HEK293 (cell line): ENCODE results near the gene CHMP6.

ENCODE experiments used
- CTCF ChIA-PET: fragments of 350-600 bp; formaldehyde crosslinking; extraction: SDS; loops from one replicate; lab custom pipeline; 2021; ENCODE audit warnings: antibody characterized with exemption; lab: Yijun Ruan, JAX
- POLR2A ChIA-PET: fragments of 300-600 bp; formaldehyde crosslinking; extraction: SDS; loops from one replicate; lab custom pipeline; 2020; ENCODE audit warnings: antibody characterized with exemption, inconsistent platforms; lab: Yijun Ruan, JAX
- H3K27ac ChIP-seq: fragments of 200-500 bp; sonication (Bioruptor generic); 2 replicates; pipeline ENCODE4 v1.5.1; 2014; ENCODE audit warnings: low read depth, low read length, control low read depth, inconsistent platforms; ENCODE audit errors: extremely low read depth
- H3K36me3 ChIP-seq, 2 experiments: fragments of 200-500 bp in 1 of 2; sonication (Bioruptor generic) in 1 of 2; 1 replicate in 1 of 2; 2 replicates in 1 of 2; pipeline ENCODE4 v1.5.1; 2014 to 2017; ENCODE audit warnings: inconsistent platforms in 2 of 2, low read length in 2 of 2; ENCODE audit not compliant: control insufficient read depth in 2 of 2, insufficient read depth in 1 of 2
- H3K4me1 ChIP-seq: fragments of 200-500 bp; sonication (Bioruptor generic); 2 replicates; pipeline ENCODE4 v1.5.1; 2014; ENCODE audit warnings: mild to moderate bottlenecking, low read length, inconsistent platforms; ENCODE audit not compliant: control insufficient read depth, insufficient read depth
- H3K4me3 ChIP-seq: 2 replicates; pipeline ENCODE4 v1.5.1; 2011; ENCODE audit warnings: low read depth, mild to moderate bottlenecking, control low read depth, low read length, moderate library complexity
- H3K9me3 ChIP-seq: fragments of 200-500 bp; sonication (Bioruptor generic); 2 replicates; pipeline ENCODE4 v1.5.1; 2014; ENCODE audit warnings: low read depth, low read length, inconsistent platforms; ENCODE audit not compliant: control insufficient read depth, insufficient read depth
- BCL11B ChIP-seq: fragments of 450-650 bp; formaldehyde crosslinking; IDR thresholded peaks from 2 replicates; pipeline ENCODE4 v1.5.1; 2016; ENCODE audit warnings: low read depth, missing biosample characterization, missing genetic modification characterization
- GLIS1 ChIP-seq: fragments of 450-650 bp; formaldehyde crosslinking; IDR thresholded peaks from 2 replicates; pipeline ENCODE4 v1.5.1; 2016; ENCODE audit warnings: missing biosample characterization, missing genetic modification characterization
- GLIS2 ChIP-seq: fragments of 450-650 bp; formaldehyde crosslinking; IDR thresholded peaks from 2 replicates; pipeline ENCODE4 v1.5.1; 2016; ENCODE audit warnings: missing biosample characterization, missing genetic modification characterization
- INSM2 ChIP-seq: fragments of 450-650 bp; formaldehyde crosslinking; IDR thresholded peaks from 2 replicates; pipeline ENCODE4 v1.5.1; 2016; ENCODE audit warnings: missing biosample characterization, missing genetic modification characterization
- KLF8 ChIP-seq: fragments of 450-650 bp; formaldehyde crosslinking; IDR thresholded peaks from 2 replicates; pipeline ENCODE4 v1.5.1; 2016; ENCODE audit warnings: missing biosample characterization, missing genetic modification characterization
- OSR2 ChIP-seq: fragments of 450-650 bp; formaldehyde crosslinking; IDR thresholded peaks from 2 replicates; pipeline ENCODE4 v1.5.1; 2016; ENCODE audit warnings: missing biosample characterization, missing genetic modification characterization
- OVOL3 ChIP-seq: fragments of 450-650 bp; formaldehyde crosslinking; IDR thresholded peaks from 2 replicates; pipeline ENCODE4 v1.5.1; 2016; ENCODE audit warnings: missing biosample characterization, missing genetic modification characterization
- RBAK ChIP-seq: fragments of 450-650 bp; formaldehyde crosslinking; IDR thresholded peaks from 2 replicates; pipeline ENCODE4 v1.5.1; 2016; ENCODE audit warnings: missing biosample characterization, missing genetic modification characterization
- SETDB1 ChIP-seq: IDR thresholded peaks from one replicate; pipeline ENCODE4 v1.6.1; 2017; ENCODE audit warnings: mild to moderate bottlenecking, low read length, moderate library complexity, mixed read lengths; ENCODE audit not compliant: insufficient read length
- YY1 ChIP-seq: fragments of 450-650 bp; formaldehyde crosslinking; IDR thresholded peaks from 2 replicates; pipeline ENCODE4 v1.5.1; 2018; ENCODE audit warnings: missing biosample characterization, missing genetic modification characterization
- ZNF114 ChIP-seq: fragments of 450-650 bp; formaldehyde crosslinking; IDR thresholded peaks from 2 replicates; pipeline ENCODE4 v1.5.0; 2017; ENCODE audit warnings: missing biosample characterization, missing genetic modification characterization
- ZNF132 ChIP-seq: fragments of 450-650 bp; formaldehyde crosslinking; IDR thresholded peaks from 2 replicates; pipeline ENCODE4 v1.5.1; 2017; ENCODE audit warnings: missing biosample characterization, missing genetic modification characterization, borderline replicate concordance
- ZNF133 ChIP-seq: fragments of 450-650 bp; formaldehyde crosslinking; IDR thresholded peaks from 2 replicates; pipeline ENCODE4 v1.5.1; 2016; ENCODE audit warnings: missing biosample characterization, missing genetic modification characterization
- ZNF184 ChIP-seq: fragments of 450-650 bp; IDR thresholded peaks from 2 replicates; pipeline ENCODE4 v1.5.1; 2018; ENCODE audit warnings: missing biosample characterization, mild to moderate bottlenecking, missing genetic modification characterization
- ZNF19 ChIP-seq: fragments of 450-650 bp; formaldehyde crosslinking; IDR thresholded peaks from 2 replicates; pipeline ENCODE4; 2016; ENCODE audit warnings: missing biosample characterization, missing genetic modification characterization, low read depth
- ZNF324 ChIP-seq: fragments of 450-650 bp; formaldehyde crosslinking; IDR thresholded peaks from 2 replicates; pipeline ENCODE4 v1.5.1; 2016; ENCODE audit warnings: missing biosample characterization, missing genetic modification characterization
- ZNF362 ChIP-seq: fragments of 450-650 bp; formaldehyde crosslinking; IDR thresholded peaks from 2 replicates; pipeline ENCODE4 v1.5.1; 2016; ENCODE audit warnings: missing biosample characterization, missing genetic modification characterization
- ZNF426 ChIP-seq: fragments of 450-650 bp; formaldehyde crosslinking; IDR thresholded peaks from 2 replicates; pipeline ENCODE4 v1.5.1; 2017; ENCODE audit warnings: missing biosample characterization, missing genetic modification characterization, mild to moderate bottlenecking, inconsistent platforms, moderate library complexity
- ZNF510 ChIP-seq: fragments of 450-650 bp; formaldehyde crosslinking; IDR thresholded peaks from 2 replicates; pipeline ENCODE4 v1.5.1; 2018; ENCODE audit warnings: mild to moderate bottlenecking, missing genetic modification characterization, missing biosample characterization; ENCODE audit not compliant: insufficient replicate concordance
- ZNF626 ChIP-seq: fragments of 450-650 bp; sonication (Bioruptor Pico); formaldehyde crosslinking; IDR thresholded peaks from 2 replicates; pipeline ENCODE4 v1.5.1; 2018; ENCODE audit warnings: missing biosample characterization, missing genetic modification characterization, inconsistent platforms
- ZNF670 ChIP-seq: fragments of 450-650 bp; formaldehyde crosslinking; IDR thresholded peaks from 2 replicates; pipeline ENCODE4 v1.5.1; 2016; ENCODE audit warnings: missing biosample characterization, missing genetic modification characterization, low read depth
- ZNF785 ChIP-seq: fragments of 450-650 bp; formaldehyde crosslinking; IDR thresholded peaks from 2 replicates; pipeline ENCODE4 v1.5.1; 2016; ENCODE audit warnings: missing biosample characterization, missing genetic modification characterization
- TF ChIP-seq, protein P1 (sequence below): fragments of 450-650 bp; formaldehyde crosslinking; IDR thresholded peaks from 2 replicates; pipeline ENCODE4 v1.5.1; 2017; ENCODE audit warnings: missing biosample characterization, missing genetic modification characterization
- TF ChIP-seq, protein P2 (sequence below): fragments of 450-650 bp; formaldehyde crosslinking; IDR thresholded peaks from 2 replicates; pipeline ENCODE4 v1.5.1; 2016; ENCODE audit warnings: missing biosample characterization, missing genetic modification characterization
- TF ChIP-seq, protein P3 (sequence below): fragments of 450-650 bp; formaldehyde crosslinking; IDR thresholded peaks from 2 replicates; pipeline ENCODE4 v1.5.1; 2016; ENCODE audit warnings: missing biosample characterization, missing genetic modification characterization
- TF ChIP-seq, protein P4 (sequence below): fragments of 450-650 bp; formaldehyde crosslinking; IDR thresholded peaks from 2 replicates; pipeline ENCODE4 v1.5.1; 2017; ENCODE audit warnings: missing biosample characterization, mild to moderate bottlenecking, missing genetic modification characterization, moderate library complexity

The CHMP6 gene

DNA sequence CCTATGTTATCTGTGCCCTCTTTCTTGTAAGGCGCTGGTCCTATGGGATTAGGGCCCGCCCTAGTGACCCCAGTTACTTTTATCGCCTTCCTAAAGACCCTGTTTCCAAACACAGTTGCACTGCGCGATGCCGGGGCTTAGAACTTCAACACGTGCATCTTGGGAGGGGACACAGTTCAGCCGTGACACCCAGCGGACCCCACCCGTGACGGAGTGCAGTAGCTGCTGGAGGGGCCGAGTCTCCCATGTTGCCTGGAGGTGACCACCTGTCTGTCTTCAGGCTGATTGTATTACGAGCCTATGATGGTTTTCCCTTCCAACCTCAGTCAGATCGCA is 52.8 kb downstream of the CHMP6 start (continued):
- TF ChIP-seq ZNF132 (tag by site-specific recombination) (no peak), YY1 (tag by site-specific recombination) (no peak), INSM2 (tag by site-specific recombination) (no peak), ZNF670 (no peak), KLF8 (tag by site-specific recombination) (no peak), SETDB1 (no peak), ZNF133 (no peak), OSR2 (no peak), ZNF324 (tag by site-specific recombination) (no peak), ZNF510 (tag by site-specific recombination) (no peak), ZNF114 (tag by site-specific recombination) (no peak), GLIS2 (tag by site-specific recombination) (no peak)
- TF ChIP-seq, protein P1, sequence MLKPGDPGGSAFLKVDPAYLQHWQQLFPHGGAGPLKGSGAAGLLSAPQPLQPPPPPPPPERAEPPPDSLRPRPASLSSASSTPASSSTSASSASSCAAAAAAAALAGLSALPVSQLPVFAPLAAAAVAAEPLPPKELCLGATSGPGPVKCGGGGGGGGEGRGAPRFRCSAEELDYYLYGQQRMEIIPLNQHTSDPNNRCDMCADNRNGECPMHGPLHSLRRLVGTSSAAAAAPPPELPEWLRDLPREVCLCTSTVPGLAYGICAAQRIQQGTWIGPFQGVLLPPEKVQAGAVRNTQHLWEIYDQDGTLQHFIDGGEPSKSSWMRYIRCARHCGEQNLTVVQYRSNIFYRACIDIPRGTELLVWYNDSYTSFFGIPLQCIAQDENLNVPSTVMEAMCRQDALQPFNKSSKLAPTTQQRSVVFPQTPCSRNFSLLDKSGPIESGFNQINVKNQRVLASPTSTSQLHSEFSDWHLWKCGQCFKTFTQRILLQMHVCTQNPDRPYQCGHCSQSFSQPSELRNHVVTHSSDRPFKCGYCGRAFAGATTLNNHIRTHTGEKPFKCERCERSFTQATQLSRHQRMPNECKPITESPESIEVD (tag by site-specific recombination) = no peak

GRCh38 chr17:81044764-81045589 is 53.3 kb downstream of the CHMP6 start:
- ChIA-PET POLR2A (interaction anchor here (0.6 to 2.9 kb wide), 6 partner anchors 8 to 50 kb away, joined by 3 to 10 read pairs (median 6); partner anchors contain the start of gene BAIAP2), CTCF (interaction anchor here (0.5 to 2.4 kb wide), 8 partner anchors 12 to 1300 kb away, joined by 3 to 12 read pairs (median 4); no protein-coding TSS in a partner anchor)
- Histone ChIP-seq H3K4me3 (no peak overlapping the region), H3K36me3 (peaks cover 0 to 7% of the 10 kb centered on the region in 2 experiments; a peak in 1 of 3 replicates), H3K9me3 (no peaks in the 10 kb centered on the region), H3K27ac (no peak overlapping the region; the same call in 1 of the 2 replicates), H3K4me1 (peaks cover 20% of the 10 kb centered on the region)
- TF ChIP-seq, protein P2, sequence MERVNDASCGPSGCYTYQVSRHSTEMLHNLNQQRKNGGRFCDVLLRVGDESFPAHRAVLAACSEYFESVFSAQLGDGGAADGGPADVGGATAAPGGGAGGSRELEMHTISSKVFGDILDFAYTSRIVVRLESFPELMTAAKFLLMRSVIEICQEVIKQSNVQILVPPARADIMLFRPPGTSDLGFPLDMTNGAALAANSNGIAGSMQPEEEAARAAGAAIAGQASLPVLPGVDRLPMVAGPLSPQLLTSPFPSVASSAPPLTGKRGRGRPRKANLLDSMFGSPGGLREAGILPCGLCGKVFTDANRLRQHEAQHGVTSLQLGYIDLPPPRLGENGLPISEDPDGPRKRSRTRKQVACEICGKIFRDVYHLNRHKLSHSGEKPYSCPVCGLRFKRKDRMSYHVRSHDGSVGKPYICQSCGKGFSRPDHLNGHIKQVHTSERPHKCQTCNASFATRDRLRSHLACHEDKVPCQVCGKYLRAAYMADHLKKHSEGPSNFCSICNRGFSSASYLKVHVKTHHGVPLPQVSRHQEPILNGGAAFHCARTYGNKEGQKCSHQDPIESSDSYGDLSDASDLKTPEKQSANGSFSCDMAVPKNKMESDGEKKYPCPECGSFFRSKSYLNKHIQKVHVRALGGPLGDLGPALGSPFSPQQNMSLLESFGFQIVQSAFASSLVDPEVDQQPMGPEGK (tag by site-specific recombination) = peak; percentile 57
- no peak for TF ChIP-seq ZNF626 (tag by site-specific recombination)
- no peak for TF ChIP-seq ZNF785 (tag by site-specific recombination)
- peak; percentile 45; the same call in 1 of the 2 replicates for TF ChIP-seq BCL11B
- no peak for TF ChIP-seq ZNF362 (tag by site-specific recombination)
- peak; percentile 56; the same call in 1 of the 2 replicates for TF ChIP-seq GLIS1 (tag by site-specific recombination)
- TF ChIP-seq ZNF19 (tag by site-specific recombination) = no peak
- TF ChIP-seq, protein P3, sequence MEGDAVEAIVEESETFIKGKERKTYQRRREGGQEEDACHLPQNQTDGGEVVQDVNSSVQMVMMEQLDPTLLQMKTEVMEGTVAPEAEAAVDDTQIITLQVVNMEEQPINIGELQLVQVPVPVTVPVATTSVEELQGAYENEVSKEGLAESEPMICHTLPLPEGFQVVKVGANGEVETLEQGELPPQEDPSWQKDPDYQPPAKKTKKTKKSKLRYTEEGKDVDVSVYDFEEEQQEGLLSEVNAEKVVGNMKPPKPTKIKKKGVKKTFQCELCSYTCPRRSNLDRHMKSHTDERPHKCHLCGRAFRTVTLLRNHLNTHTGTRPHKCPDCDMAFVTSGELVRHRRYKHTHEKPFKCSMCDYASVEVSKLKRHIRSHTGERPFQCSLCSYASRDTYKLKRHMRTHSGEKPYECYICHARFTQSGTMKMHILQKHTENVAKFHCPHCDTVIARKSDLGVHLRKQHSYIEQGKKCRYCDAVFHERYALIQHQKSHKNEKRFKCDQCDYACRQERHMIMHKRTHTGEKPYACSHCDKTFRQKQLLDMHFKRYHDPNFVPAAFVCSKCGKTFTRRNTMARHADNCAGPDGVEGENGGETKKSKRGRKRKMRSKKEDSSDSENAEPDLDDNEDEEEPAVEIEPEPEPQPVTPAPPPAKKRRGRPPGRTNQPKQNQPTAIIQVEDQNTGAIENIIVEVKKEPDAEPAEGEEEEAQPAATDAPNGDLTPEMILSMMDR (tag by site-specific recombination) = no peak
- TF ChIP-seq OVOL3 = no peak
- 0 out of 2 replicates have a peak, but pooled peaks have one; percentile 18 for TF ChIP-seq OSR2
- no peak for TF ChIP-seq ZNF184 (tag by site-specific recombination)
- TF ChIP-seq, protein P4, sequence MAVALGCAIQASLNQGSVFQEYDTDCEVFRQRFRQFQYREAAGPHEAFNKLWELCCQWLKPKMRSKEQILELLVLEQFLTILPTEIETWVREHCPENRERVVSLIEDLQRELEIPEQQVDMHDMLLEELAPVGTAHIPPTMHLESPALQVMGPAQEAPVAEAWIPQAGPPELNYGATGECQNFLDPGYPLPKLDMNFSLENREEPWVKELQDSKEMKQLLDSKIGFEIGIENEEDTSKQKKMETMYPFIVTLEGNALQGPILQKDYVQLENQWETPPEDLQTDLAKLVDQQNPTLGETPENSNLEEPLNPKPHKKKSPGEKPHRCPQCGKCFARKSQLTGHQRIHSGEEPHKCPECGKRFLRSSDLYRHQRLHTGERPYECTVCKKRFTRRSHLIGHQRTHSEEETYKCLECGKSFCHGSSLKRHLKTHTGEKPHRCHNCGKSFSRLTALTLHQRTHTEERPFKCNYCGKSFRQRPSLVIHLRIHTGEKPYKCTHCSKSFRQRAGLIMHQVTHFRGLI (tag by site-specific recombination) = no peak
- TF ChIP-seq RBAK (tag by site-specific recombination) = no peak
- no peak for TF ChIP-seq ZNF426 (tag by site-specific recombination)
